ENCODE results near the gene NOX3. TPM values are rescaled to one million over a fixed set of nuclear protein-coding genes. Genes with fewer than 3 reads are reported as not detected.

Gene NOX3
- polyA plus RNA-seq, 1 donor from 2014 or later, result 0.11 TPM

GRCh38 chr6:155388591-155388990, 67.0 kb downstream of the NOX3 start:
- H2AFZ ChIP-seq (ENCODE audit: low read depth, low read length), result no peak overlapping the region

GRCh38 chr6:155387481-155387880, 68.2 kb downstream of the NOX3 start:
- Histone ChIP-seq H3K9ac (ENCODE audit: low read length) (no peak overlapping the region), H3F3A (ENCODE audit: insufficient read depth, low read length, poor library complexity, severe bottlenecking) (no peaks in the 10 kb centered on the region)
- TF ChIP-seq RAD21 (conservative IDR thresholded peaks at IDR 0.05) (no peak), CTCF (IDR thresholded peaks at IDR 0.05; ENCODE audit: poor library complexity, severe bottlenecking) (no peak), EP300 (conservative IDR thresholded peaks at IDR 0.05; ENCODE audit: poor library complexity, severe bottlenecking) (no peak), SMC3 (conservative IDR thresholded peaks at IDR 0.05; ENCODE audit: poor library complexity) (no peak), MXI1 (conservative IDR thresholded peaks at IDR 0.05; ENCODE audit: poor library complexity, severe bottlenecking) (no peak), TAF1 (IDR thresholded peaks at IDR 0.05; ENCODE audit: low read depth) (no peak), EZH2 (IDR thresholded peaks at IDR 0.05; ENCODE audit: borderline replicate concordance, insufficient read depth, low read length, poor library complexity, severe bottlenecking) (no peak)

More at GRCh38 chr6:155388591-155388990, 67.0 kb downstream of the NOX3 start:
- H3K4me3 ChIP-seq (ENCODE audit: low read length), result no peak overlapping the region
- H3K9me3 ChIP-seq (ENCODE audit: low read length), result no peaks in the 10 kb centered on the region
- H3K27me3 ChIP-seq (ENCODE audit: insufficient read depth, low read depth, low read length), result no peaks in the 10 kb centered on the region
- H3K4me2 ChIP-seq (ENCODE audit: low read length), result no peak overlapping the region
- H3K9me2 ChIP-seq (ENCODE audit: insufficient read depth, low read length), result no peaks in the 10 kb centered on the region
- H3F3A ChIP-seq (ENCODE audit: insufficient read depth, low read length, poor library complexity, severe bottlenecking), result no peaks in the 10 kb centered on the region
- H3K36me3 ChIP-seq (ENCODE audit: insufficient read depth, low read length), result no peaks in the 10 kb centered on the region
- no peak overlapping the region for H3K27ac ChIP-seq (ENCODE audit: low read length)
- no peak overlapping the region for H3K9ac ChIP-seq (ENCODE audit: low read length)
- H3K79me2 ChIP-seq (replicated peaks; ENCODE audit: insufficient read depth, low read length), result no peaks in the 10 kb centered on the region
- H4K20me1 ChIP-seq (ENCODE audit: insufficient read depth), result no peaks in the 10 kb centered on the region
- TF ChIP-seq EZH2 (IDR thresholded peaks at IDR 0.05; ENCODE audit: borderline replicate concordance, insufficient read depth, low read length, poor library complexity, severe bottlenecking), result no peak
- no peak for TF ChIP-seq RAD21 (conservative IDR thresholded peaks at IDR 0.05)
- no peak for TF ChIP-seq CTCF (IDR thresholded peaks at IDR 0.05; ENCODE audit: poor library complexity, severe bottlenecking)
- TF ChIP-seq TAF1 (IDR thresholded peaks at IDR 0.05; ENCODE audit: low read depth), result no peak
- no peak for TF ChIP-seq EP300 (conservative IDR thresholded peaks at IDR 0.05; ENCODE audit: poor library complexity, severe bottlenecking)
- TF ChIP-seq POLR2AphosphoS5 (IDR thresholded peaks at IDR 0.05), result no peak
- TF ChIP-seq SMC3 (conservative IDR thresholded peaks at IDR 0.05; ENCODE audit: poor library complexity), result no peak
- no peak for TF ChIP-seq MXI1 (conservative IDR thresholded peaks at IDR 0.05; ENCODE audit: poor library complexity, severe bottlenecking)
- TF ChIP-seq REST (IDR thresholded peaks at IDR 0.05; ENCODE audit: borderline replicate concordance), result no peak

More at GRCh38 chr6:155387481-155387880, 68.2 kb downstream of the NOX3 start:
- Histone ChIP-seq H3K4me3 (ENCODE audit: low read length) (no peak overlapping the region), H3K36me3 (ENCODE audit: insufficient read depth, low read length) (no peaks in the 10 kb centered on the region), H3K4me2 (ENCODE audit: low read length) (no peak overlapping the region), H4K20me1 (ENCODE audit: insufficient read depth) (no peaks in the 10 kb centered on the region), H2AFZ (ENCODE audit: low read depth, low read length) (no peak overlapping the region), H3K79me2 (replicated peaks; ENCODE audit: insufficient read depth, low read length) (no peaks in the 10 kb centered on the region), H3K9me3 (ENCODE audit: low read length) (no peaks in the 10 kb centered on the region), H3K9me2 (ENCODE audit: insufficient read depth, low read length) (no peaks in the 10 kb centered on the region), H3K27ac (ENCODE audit: low read length) (no peak overlapping the region), H3K27me3 (ENCODE audit: insufficient read depth, low read depth, low read length) (no peaks in the 10 kb centered on the region)

Data from neural cell (in vitro differentiated cells).